A549 (cell line): ENCODE results near the gene ARID5A. TPM values are rescaled to one million over a fixed set of nuclear protein-coding genes. Genes with fewer than 3 reads are reported as not detected.

Source experiments
- ATAC-seq, 2 experiments: fragments of 200-7000 bp in 1 of 2; fragments of >200 bp in 1 of 2; cut with Nextera tagmentation in 1 of 2; cut with Tn5 transposase in 1 of 2; 3 replicates each; pipeline versions ENCODE4 v1.8.0 to v1.9.1; 2018 to 2020; ENCODE audit warnings: mild to moderate bottlenecking in 1 of 2, moderate library complexity in 1 of 2
- CTCF ChIA-PET: fragments of 300-600 bp; sonication (Branson Sonifier 250); formaldehyde crosslinking; extraction: SDS; loops from one replicate; lab custom pipeline; 2021; ENCODE audit warnings: antibody characterized with exemption, inconsistent platforms; lab: Yijun Ruan, JAX
- POLR2A ChIA-PET: fragments of 350-600 bp; formaldehyde crosslinking; extraction: SDS; loops from one replicate; lab custom pipeline; 2021; ENCODE audit warnings: antibody characterized with exemption, inconsistent platforms; lab: Yijun Ruan, JAX
- DNase-seq, 2 experiments: peaks; one replicate each; pipeline versions ENCODE4 v3.0.0 to v3.0.0-alpha.2; 2011 to 2016; ENCODE audit warnings: low read depth in 1 of 2, low spot score in 1 of 2
- FAIRE-seq: peaks from 2 replicates; lab custom pipeline; 2011; peaks lifted over from hg19 to GRCh38; lab: Jason Lieb, UNC
- H3K27ac ChIP-seq, 2 experiments: fragments of >200 bp; sonication (Bioruptor Twin); formaldehyde crosslinking; 3 replicates each; pipeline ENCODE4 v1.5.1; 2016 to 2017
- H3K4me1 ChIP-seq: fragments of >200 bp; sonication (Bioruptor Twin); formaldehyde crosslinking; 3 replicates; pipeline ENCODE4 v1.6.1; 2016
- H3K4me2 ChIP-seq: fragments of >200 bp; sonication (Bioruptor Twin); formaldehyde crosslinking; 3 replicates; pipeline ENCODE4 v1.6.1; 2016
- H3K4me3 ChIP-seq: fragments of >200 bp; sonication (Bioruptor Twin); formaldehyde crosslinking; 3 replicates; pipeline ENCODE4 v1.5.1; 2016
- H3K9me3 ChIP-seq: fragments of >200 bp; sonication (Bioruptor Twin); formaldehyde crosslinking; 3 replicates; pipeline ENCODE4 v1.6.1; 2016
- CBX2 ChIP-seq: fragments of 200-600 bp; sonication (generic); IDR thresholded peaks from 2 replicates; pipeline ENCODE4 v1.6.1; 2016; ENCODE audit warnings: low read depth, mild to moderate bottlenecking, borderline replicate concordance
- CHD4 ChIP-seq: fragments of 200-600 bp; sonication (generic); IDR thresholded peaks from 2 replicates; pipeline ENCODE4 v1.6.1; 2016; ENCODE audit warnings: antibody characterized with exemption, mild to moderate bottlenecking, borderline replicate concordance
- CTCF ChIP-seq: fragments of >200 bp; sonication (Bioruptor Twin); formaldehyde crosslinking; IDR thresholded peaks from 3 replicates; pipeline ENCODE4 v1.5.1; 2016
- ESRRA ChIP-seq: fragments of 150-350 bp; IDR thresholded peaks from 2 replicates; pipeline ENCODE4 v1.6.1; 2014; ENCODE audit warnings: mild to moderate bottlenecking, low read length, borderline replicate concordance
- FOSL2 ChIP-seq, 2 experiments: fragments of 450-650 bp in 1 of 2; fragments of >200 bp in 1 of 2; sonication (Bioruptor Twin) in 1 of 2; formaldehyde crosslinking; IDR thresholded peaks; 2 replicates each; pipeline versions ENCODE4 v1.5.0 to v1.6.1; 2016 to 2020; ENCODE audit warnings: mild to moderate bottlenecking in 1 of 2, moderate library complexity in 1 of 2
- HMGXB4 ChIP-seq: fragments of 250-450 bp; sonication (Bioruptor Pico); IDR thresholded peaks from 2 replicates; pipeline ENCODE4 v1.5.0; 2021; ENCODE audit warnings: mild to moderate bottlenecking, moderate library complexity, borderline replicate concordance
- JUN ChIP-seq, 2 experiments: fragments of >200 bp; sonication (Bioruptor Twin); formaldehyde crosslinking; IDR thresholded peaks; 2 replicates in 1 of 2; 3 replicates in 1 of 2; pipeline ENCODE4 v1.6.1; 2016 to 2017
- JUNB ChIP-seq: fragments of >200 bp; sonication (Bioruptor Twin); formaldehyde crosslinking; IDR thresholded peaks from 2 replicates; pipeline ENCODE4 v1.6.1; 2016
- MAX ChIP-seq: IDR thresholded peaks from 2 replicates; pipeline ENCODE4 v1.6.1; 2012
- NPAS2 ChIP-seq: fragments of 250-450 bp; sonication (Bioruptor Pico); IDR thresholded peaks from 2 replicates; pipeline ENCODE4 v1.8.0; 2022; ENCODE audit warnings: mild to moderate bottlenecking, moderate library complexity, borderline replicate concordance
- PBX3 ChIP-seq: IDR thresholded peaks from 2 replicates; pipeline ENCODE4 v1.6.1; 2012
- RAD21 ChIP-seq, 2 experiments: fragments of >200 bp in 1 of 2; sonication (Bioruptor Twin) in 1 of 2; formaldehyde crosslinking in 1 of 2; IDR thresholded peaks in 1 of 2; conservative IDR thresholded peaks in 1 of 2; 2 replicates in 1 of 2; 3 replicates in 1 of 2; pipeline ENCODE4 v1.6.1; 2012 to 2018; ENCODE audit warnings: inconsistent platforms in 1 of 2
- RFX5 ChIP-seq: fragments of 450-650 bp; IDR thresholded peaks from 2 replicates; pipeline ENCODE4 v1.7.1; 2014; ENCODE audit warnings: antibody characterized with exemption, mild to moderate bottlenecking, moderate library complexity
- RNF2 ChIP-seq: fragments of 200-600 bp; sonication (generic); IDR thresholded peaks from 2 replicates; pipeline ENCODE4 v1.6.1; 2016; ENCODE audit warnings: low read depth, mild to moderate bottlenecking, antibody characterized with exemption, moderate library complexity, borderline replicate concordance
- SMC3 ChIP-seq: fragments of >200 bp; sonication (Bioruptor Twin); formaldehyde crosslinking; IDR thresholded peaks from 3 replicates; pipeline ENCODE4 v1.6.1; 2018; ENCODE audit warnings: inconsistent platforms
- TFCP2L1 ChIP-seq: fragments of 250-450 bp; sonication (Bioruptor Pico); IDR thresholded peaks from 2 replicates; pipeline ENCODE4 v1.5.0; 2021; ENCODE audit warnings: mild to moderate bottlenecking
- USF2 ChIP-seq: fragments of 450-650 bp; IDR thresholded peaks from 2 replicates; pipeline ENCODE4 v1.6.1; 2014; ENCODE audit warnings: antibody characterized with exemption
- ZFP36 ChIP-seq: fragments of 450-650 bp; IDR thresholded peaks from 2 replicates; pipeline ENCODE4 v1.6.1; 2014; ENCODE audit warnings: borderline replicate concordance; ENCODE audit not compliant: partially characterized antibody
- WGBS: methylation state at CpG from one replicate; pipeline ENCODE4 v1.1.6; 2017; ENCODE audit errors: missing lambda C conversion rate; 5-methylcytosine and 5-hydroxymethylcytosine counted together
- polyA plus RNA-seq, 4 experiments: library from polyadenylated mRNA; depleted of rRNA in 3 of 4; stranded (reverse); fragments of >200 nt; fragmentation: RNase III in 1 of 4; extraction: RNeasy Plus Mini Kit Qiagen cat#74134 plus additional on column Dnase treatment in 1 of 4; gene quantifications; 2 replicates in 3 of 4; 3 replicates in 1 of 4; pipeline ENCODE4 v1.2.3, GENCODE V29; 2011 to 2017
- TF ChIP-seq, protein P1 (sequence below): IDR thresholded peaks from 2 replicates; pipeline ENCODE4 v1.6.1; 2012; ENCODE audit warnings: low read depth, borderline replicate concordance

Gene ARID5A
- polyA plus RNA-seq, 2 of the 4 experiments (the other 2 are of a cell fraction), result 1.2 to 4.4 TPM

- ATAC-seq, result no peak
- peak overlapping the region; percentile 76 for H3K4me2 ChIP-seq
- no peak overlapping the region for H3K4me3 ChIP-seq
- ChIA-PET POLR2A (no interaction called here), CTCF (interaction anchor here (0.6 to 14.7 kb wide), 68 partner anchors 8 to 516 kb away, joined by 3 to 447 read pairs (median 6); no protein-coding TSS in a partner anchor)
- peaks cover 24% of the 10 kb centered on the region for H3K4me1 ChIP-seq
- WGBS, result 64% methylated on average over 4 of the region's 26 CpGs
- FAIRE-seq, result no peak
- no peaks in the 10 kb centered on the region for H3K9me3 ChIP-seq
- H3K27ac ChIP-seq, result peak overlapping the region in 1 of 2 experiments; percentile 70; a peak in 2 of 6 replicates
- TF ChIP-seq NPAS2 (CRISPR knock-in tag) (no peak), PBX3 (no peak), USF2 (no peak), RAD21 (conservative IDR thresholded peaks at IDR 0.05 in 1 of 2, IDR thresholded peaks at IDR 0.05 in 1 of 2) (no peak), HMGXB4 (CRISPR knock-in tag) (no peak), ESRRA (no peak), CHD4 (no peak)
- DNase-seq, result no peak
Measured at GRCh38 chr2:96508521-96509113, 27.9 kb upstream of the ARID5A start.

- ATAC-seq (peak; percentile 74 to 86), FAIRE-seq (no peak), DNase-seq (peak; percentile 67 to 85)
- POLR2A ChIA-PET, result no interaction called here
- H3K27ac ChIP-seq, result peak overlapping the region in 1 of 2 experiments; percentile 40; a peak in 1 of 6 replicates
- 42% methylated on average over 20 of the region's 32 CpGs for WGBS
- CTCF ChIA-PET, result interaction anchor here (0.6 to 14.7 kb wide), 71 partner anchors 7 to 517 kb away, joined by 3 to 447 read pairs (median 6); no protein-coding TSS in a partner anchor
- TF ChIP-seq RAD21 (conservative IDR thresholded peaks at IDR 0.05 in 1 of 2, IDR thresholded peaks at IDR 0.05 in 1 of 2) (peak; percentile 95 to 97), JUNB (no peak), TFCP2L1 (CRISPR knock-in tag) (no peak), MAX (peak; percentile 92), CBX2 (no peak), JUN (IDR thresholded peaks at IDR 0.05) (no peak), ZFP36 (no peak), NPAS2 (CRISPR knock-in tag) (no peak), FOSL2 (IDR thresholded peaks at IDR 0.05) (no peak), FOSL2 (CRISPR knock-in tag; IDR thresholded peaks at IDR 0.05) (peak; percentile 78), SMC3 (peak; percentile 89), RNF2 (no peak), CTCF (peak; percentile 89), RFX5 (no peak)
- TF ChIP-seq, protein P1, sequence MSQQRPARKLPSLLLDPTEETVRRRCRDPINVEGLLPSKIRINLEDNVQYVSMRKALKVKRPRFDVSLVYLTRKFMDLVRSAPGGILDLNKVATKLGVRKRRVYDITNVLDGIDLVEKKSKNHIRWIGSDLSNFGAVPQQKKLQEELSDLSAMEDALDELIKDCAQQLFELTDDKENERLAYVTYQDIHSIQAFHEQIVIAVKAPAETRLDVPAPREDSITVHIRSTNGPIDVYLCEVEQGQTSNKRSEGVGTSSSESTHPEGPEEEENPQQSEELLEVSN, result peak; percentile 86
- peaks cover 24% of the 10 kb centered on the region for H3K4me1 ChIP-seq
- H3K4me3 ChIP-seq, result no peak overlapping the region
- H3K9me3 ChIP-seq, result no peaks in the 10 kb centered on the region
- peak overlapping the region; percentile 28; the same call in 1 of the 3 replicates for H3K4me2 ChIP-seq
Measured at GRCh38 chr2:96509114-96509846, 27.3 kb upstream of the ARID5A start.
